ENCODE results near the gene SMO. TPM values are rescaled to one million over a fixed set of nuclear protein-coding genes. Genes with fewer than 3 reads are reported as not detected.
A peak's percentile ranks its signal among the peaks of the same experiment; 100 is the strongest.

The SMO gene
- total RNA-seq, 1 experiment from 2014 or later = 12.8 TPM

GRCh38 chr7:129210256-129210988 lies 22.0 kb downstream of the SMO start:
- ChIA-PET CTCF (interaction anchor here (0.6 to 5.0 kb wide), 10 partner anchors 12 to 783 kb away, joined by 3 to 45 read pairs (median 3); no protein-coding TSS in a partner anchor), POLR2A (no interaction called here), RAD21 (ENCODE audit: low non-redundant PET in 1 of 2, low total read pairs in 2 of 2, uncharacterized antibody in 2 of 2, unreplicated experiment in 2 of 2) (interaction anchor here in 1 of 2 experiments (1.2 to 1.6 kb wide), 2 partner anchors 47 to 119 kb away, joined by 4 to 8 read pairs; no protein-coding TSS in a partner anchor)
- no peak overlapping the region for H3K4me2 ChIP-seq (ENCODE audit: low read length)
- peak; percentile 90 for TF ChIP-seq RAD21 (IDR thresholded peaks at IDR 0.05; ENCODE audit: low read depth)
- peak; percentile 76 to 93 (median 87) for TF ChIP-seq CTCF (IDR thresholded peaks at IDR 0.05 in 2 of 3, conservative IDR thresholded peaks at IDR 0.05 in 1 of 3; ENCODE audit: borderline replicate concordance in 1 of 3, insufficient read depth in 1 of 3, low read depth in 2 of 3, low read length in 2 of 3)
- no peak for TF ChIP-seq ELF1 (IDR thresholded peaks at IDR 0.05; ENCODE audit: borderline replicate concordance, low read depth)
- TF ChIP-seq SIN3A (IDR thresholded peaks at IDR 0.05; ENCODE audit: low read depth) = no peak
- peak; percentile 45 for TF ChIP-seq YY1 (IDR thresholded peaks at IDR 0.05; ENCODE audit: extremely low read depth, insufficient replicate concordance, low read depth, low read length)
- no peak for TF ChIP-seq REST (IDR thresholded peaks at IDR 0.05; ENCODE audit: low read depth)
- intact Hi-C loops (cut with micrococcal nuclease) = loop anchor here (1.0 to 10.0 kb wide), 4 partner anchors 46 to 783 kb away; no protein-coding TSS in a partner anchor
- DNase-seq (ENCODE audit: low read depth, low spot score) (no peak), ATAC-seq (peak; percentile 91)
- H3K79me2 ChIP-seq (ENCODE audit: insufficient read depth, low read length) = no peaks in the 10 kb centered on the region
- H3K4me1 ChIP-seq (ENCODE audit: control insufficient read depth in 1 of 2, insufficient read depth in 2 of 2, low read length in 2 of 2) = no peaks in the 10 kb centered on the region
- no peaks in the 10 kb centered on the region for H3K9me2 ChIP-seq (ENCODE audit: insufficient read depth)
- no peaks in the 10 kb centered on the region for H4K20me1 ChIP-seq (ENCODE audit: insufficient read depth)
- H3K4me3 ChIP-seq (replicated peaks in 1 of 2; ENCODE audit: low read depth in 1 of 2, low read length in 2 of 2) = no peak overlapping the region
- H2AFZ ChIP-seq (ENCODE audit: low read depth, low read length, poor library complexity, severe bottlenecking) = no peak overlapping the region
- no peak overlapping the region for H3K9ac ChIP-seq (ENCODE audit: low read length)
- no peaks in the 10 kb centered on the region for H3K27me3 ChIP-seq (ENCODE audit: insufficient read depth, low read length)
- no peak overlapping the region for H3K27ac ChIP-seq (ENCODE audit: low read depth, low read length)
- no TSS peak for BruUV-seq (replicated peaks)
- no peaks in the 10 kb centered on the region for H3K36me3 ChIP-seq (ENCODE audit: control insufficient read depth in 1 of 2, insufficient read depth in 2 of 2, low read length in 2 of 2)
- no peaks in the 10 kb centered on the region for H3K9me3 ChIP-seq (ENCODE audit: control insufficient read depth in 1 of 2, insufficient read depth in 1 of 2, low read depth in 1 of 2, low read length in 2 of 2)
